DMS53 (cell line): ENCODE data around the gene CPNE5.

Source experiments
- DNase-seq: peaks from one replicate; lab custom pipeline; 2025; lab: John Stamatoyannopoulos, UW

The CPNE5 gene

GRCh38 chr6:36700071-36700812 is 139.0 kb downstream of the CPNE5 start:
- DNase-seq: no peak

- DNase-seq: no peak
These were observed 139.9 kb downstream of the CPNE5 start for GRCh38 chr6:36699348-36699747.

GRCh38 chr6:36698871-36699271 is 140.4 kb downstream of the CPNE5 start:
- no peak for DNase-seq

- no peak for DNase-seq
These were observed 141.0 kb downstream of the CPNE5 start for GRCh38 chr6:36698196-36698595.

GRCh38 chr6:36697481-36697903 is 141.8 kb downstream of the CPNE5 start, which contains the start of gene RAB44:
Gene RAB44 (plus strand): TSS chr6:36697826. CDS start chr6:36704236, 6,410 bp downstream.
- no peak for DNase-seq

GRCh38 chr6:36695414-36695813 is 143.8 kb downstream of the CPNE5 start:
- DNase-seq: no peak

GRCh38 chr6:36694616-36695015 is 144.6 kb downstream of the CPNE5 start:
- no peak for DNase-seq

- no peak for DNase-seq
These were observed 146.2 kb downstream of the CPNE5 start for GRCh38 chr6:36692861-36693702.

- DNase-seq: no peak
These were observed 147.0 kb downstream of the CPNE5 start for GRCh38 chr6:36692220-36692619.

- DNase-seq: no peak
These were observed 147.6 kb downstream of the CPNE5 start for GRCh38 chr6:36691612-36692011.

- no peak for DNase-seq
These were observed 148.2 kb downstream of the CPNE5 start for GRCh38 chr6:36691011-36691410.
